Esophagus muscularis mucosa (tissue), 4 donors: Measurements from ENCODE around the gene PFN1. TPM values are rescaled to one million over a fixed set of nuclear protein-coding genes. Genes with fewer than 3 reads are reported as not detected.

ENCODE experiments used
- DNase-seq: peaks from one replicate; pipeline ENCODE4 v3.0.0-alpha.2; 2017; ENCODE audit errors: extremely low spot score
- H3K27ac ChIP-seq, 4 donors: fragments of 200-600 bp; sonication (generic); replicated peaks in 1 of 4; 1 replicate in 3 of 4; 2 replicates in 1 of 4; pipeline ENCODE4 v1.5.1; 2016 to 2019; ENCODE audit warnings: mild to moderate bottlenecking in 1 of 4
- H3K27me3 ChIP-seq, 4 donors: fragments of 200-600 bp; sonication (generic); one replicate each; pipeline versions ENCODE4 v1.5.1 to v1.6.0; 2016 to 2019
- H3K36me3 ChIP-seq, 4 donors: fragments of 200-600 bp; sonication (generic); one replicate each; pipeline ENCODE4 v1.5.1; 2016 to 2019
- H3K4me1 ChIP-seq, 4 donors: fragments of 200-600 bp; sonication (generic); one replicate each; pipeline ENCODE4 v1.5.1; 2016 to 2019
- H3K4me3 ChIP-seq, 4 donors: fragments of 200-600 bp; sonication (generic); 1 replicate in 2 of 4; 2 replicates in 2 of 4; pipeline ENCODE4 v1.5.1; 2016 to 2019; ENCODE audit warnings: mild to moderate bottlenecking in 4 of 4, moderate library complexity in 1 of 4
- H3K9me3 ChIP-seq, 4 donors: fragments of 200-600 bp; sonication (generic); 1 replicate in 3 of 4; 2 replicates in 1 of 4; pipeline ENCODE4 v1.5.1; 2016 to 2019
- EP300 ChIP-seq: sonication (generic); formaldehyde crosslinking; IDR thresholded peaks from one replicate; pipeline ENCODE4 v1.6.1; 2017; ENCODE audit warnings: antibody characterized with exemption
- POLR2A ChIP-seq: fragments of 450-650 bp; IDR thresholded peaks from one replicate; pipeline ENCODE4 v1.6.1; 2017; ENCODE audit warnings: antibody characterized with exemption, moderate library complexity, mild to moderate bottlenecking, low read depth
- POLR2AphosphoS5 ChIP-seq, 2 donors: sonication (generic); formaldehyde crosslinking; IDR thresholded peaks; one replicate each; pipeline ENCODE4 v1.6.1; 2017; ENCODE audit warnings: antibody characterized with exemption in 2 of 2
- WGBS: methylation state at CpG from one replicate; pipeline ENCODE4 v1.1.5; 2018; 5-methylcytosine and 5-hydroxymethylcytosine counted together
- intact Hi-C: fragments of 100-400 bp; cut with DNase I; formaldehyde crosslinking; loops from one replicate; pipeline ENCODE4 v1.15.1; 2023
- total RNA-seq, 4 donors: library from RNA; depleted of rRNA; stranded (reverse); fragments of >200 nt; gene quantifications; one replicate each; pipeline versions ENCODE4 v1.1.0 to v1.2.1, GENCODE V29; 2016
- TF ChIP-seq, protein P1 (sequence below), 3 experiments: fragments of 200-600 bp in 2 of 3; fragments of 450-650 bp in 1 of 3; sonication (generic) in 2 of 3; IDR thresholded peaks; one replicate each; pipeline ENCODE4 v1.5.1; 2017 to 2019; ENCODE audit warnings: antibody characterized with exemption in 3 of 3, mild to moderate bottlenecking in 2 of 3, moderate library complexity in 1 of 3

Gene PFN1
- total RNA-seq, 4 donors from 2014 or later: 1,019 to 1,635 (median 1,341) TPM

DNA sequence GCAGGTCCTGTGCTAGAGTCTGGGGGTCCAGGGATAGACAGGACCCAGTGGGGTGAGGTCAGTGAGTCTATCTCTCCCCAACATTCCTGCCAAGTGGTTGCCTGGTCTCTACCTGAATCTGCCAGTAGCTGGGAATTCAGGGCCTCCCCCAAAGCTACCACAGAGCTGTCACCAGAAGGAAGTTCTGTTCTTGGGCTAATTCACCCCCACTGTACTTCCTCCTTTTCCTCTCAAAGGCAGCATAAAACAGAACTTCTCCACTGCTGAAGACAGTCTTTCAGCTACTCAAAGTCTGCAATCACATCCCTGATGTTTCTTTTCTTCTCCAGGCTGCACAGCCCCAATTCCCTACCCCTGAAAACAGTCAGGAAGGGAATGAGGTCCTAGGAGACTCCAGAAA, 30.4 kb upstream of the PFN1 start:
- Histone ChIP-seq H3K27ac (no peak overlapping the region), H3K36me3 (peaks cover 54 to 91% (median 82%) of the 10 kb centered on the region in 4 donors), H3K9me3 (no peaks in the 10 kb centered on the region), H3K4me3 (no peak overlapping the region), H3K27me3 (no peaks in the 10 kb centered on the region), H3K4me1 (peaks cover under 1 to 19% (median 13%) of the 10 kb centered on the region in 4 donors)
- intact Hi-C loops: no loop called here
- no peak for TF ChIP-seq POLR2A
- TF ChIP-seq, protein P1, sequence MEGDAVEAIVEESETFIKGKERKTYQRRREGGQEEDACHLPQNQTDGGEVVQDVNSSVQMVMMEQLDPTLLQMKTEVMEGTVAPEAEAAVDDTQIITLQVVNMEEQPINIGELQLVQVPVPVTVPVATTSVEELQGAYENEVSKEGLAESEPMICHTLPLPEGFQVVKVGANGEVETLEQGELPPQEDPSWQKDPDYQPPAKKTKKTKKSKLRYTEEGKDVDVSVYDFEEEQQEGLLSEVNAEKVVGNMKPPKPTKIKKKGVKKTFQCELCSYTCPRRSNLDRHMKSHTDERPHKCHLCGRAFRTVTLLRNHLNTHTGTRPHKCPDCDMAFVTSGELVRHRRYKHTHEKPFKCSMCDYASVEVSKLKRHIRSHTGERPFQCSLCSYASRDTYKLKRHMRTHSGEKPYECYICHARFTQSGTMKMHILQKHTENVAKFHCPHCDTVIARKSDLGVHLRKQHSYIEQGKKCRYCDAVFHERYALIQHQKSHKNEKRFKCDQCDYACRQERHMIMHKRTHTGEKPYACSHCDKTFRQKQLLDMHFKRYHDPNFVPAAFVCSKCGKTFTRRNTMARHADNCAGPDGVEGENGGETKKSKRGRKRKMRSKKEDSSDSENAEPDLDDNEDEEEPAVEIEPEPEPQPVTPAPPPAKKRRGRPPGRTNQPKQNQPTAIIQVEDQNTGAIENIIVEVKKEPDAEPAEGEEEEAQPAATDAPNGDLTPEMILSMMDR (IDR thresholded peaks at IDR 0.05): no peak
- TF ChIP-seq EP300: no peak
- TF ChIP-seq POLR2AphosphoS5 (IDR thresholded peaks at IDR 0.05): no peak
- DNase-seq: no peak

GRCh38 chr17:4974115-4974670, 25.9 kb upstream of the PFN1 start:
- no peak for DNase-seq
- H3K27me3 ChIP-seq: no peaks in the 10 kb centered on the region
- no peaks in the 10 kb centered on the region for H3K9me3 ChIP-seq
- intact Hi-C loops: no loop called here
- peak overlapping the region; percentile 8 to 97 (median 44) for H3K27ac ChIP-seq
- peaks cover 18 to 28% (median 22%) of the 10 kb centered on the region in 4 donors for H3K4me1 ChIP-seq
- 78% methylated on average over 8 of the region's 9 CpGs for WGBS
- H3K36me3 ChIP-seq: peaks cover 62 to 92% (median 83%) of the 10 kb centered on the region in 4 donors
- H3K4me3 ChIP-seq: no peak overlapping the region
- TF ChIP-seq POLR2A: no peak
- no peak for TF ChIP-seq POLR2AphosphoS5 (IDR thresholded peaks at IDR 0.05)
- TF ChIP-seq EP300: no peak
- TF ChIP-seq, protein P1 (IDR thresholded peaks at IDR 0.05): no peak

- WGBS: 91% methylated on average over 4 of the region's 10 CpGs
- Histone ChIP-seq H3K27ac (peak overlapping the region in 3 of 4 donors; percentile 43 to 97 (median 93)), H3K9me3 (no peaks in the 10 kb centered on the region), H3K4me3 (no peak overlapping the region), H3K27me3 (no peaks in the 10 kb centered on the region), H3K36me3 (peaks cover 57 to 89% (median 78%) of the 10 kb centered on the region in 4 donors), H3K4me1 (peaks cover 25 to 33% (median 29%) of the 10 kb centered on the region in 4 donors)
- intact Hi-C loops: no loop called here
- TF ChIP-seq POLR2A (no peak), EP300 (no peak), POLR2AphosphoS5 (IDR thresholded peaks at IDR 0.05) (no peak)
- TF ChIP-seq, protein P1 (IDR thresholded peaks at IDR 0.05): no peak
- no peak for DNase-seq
These were observed 25.2 kb upstream of the PFN1 start for GRCh38 chr17:4973256-4974114.

GRCh38 chr17:4972752-4973151, 24.4 kb upstream of the PFN1 start:
- peak overlapping the region in 3 of 4 donors; percentile 43 to 97 (median 93) for H3K27ac ChIP-seq
- peaks cover 31 to 38% (median 35%) of the 10 kb centered on the region in 4 donors for H3K4me1 ChIP-seq
- intact Hi-C loops: no loop called here
- H3K4me3 ChIP-seq: no peak overlapping the region
- peaks cover 50 to 82% (median 71%) of the 10 kb centered on the region in 4 donors for H3K36me3 ChIP-seq
- no peaks in the 10 kb centered on the region for H3K9me3 ChIP-seq
- TF ChIP-seq, protein P1 (IDR thresholded peaks at IDR 0.05): no peak
- TF ChIP-seq POLR2AphosphoS5 (IDR thresholded peaks at IDR 0.05) (no peak), EP300 (no peak), POLR2A (no peak)
- H3K27me3 ChIP-seq: no peaks in the 10 kb centered on the region
- WGBS: 81% methylated on average over 12 of the region's 12 CpGs
- DNase-seq: no peak
